Activated B cell treated with CpG ODN at 0.5 μM for 24 hours (primary cell): ENCODE measurements around the gene TRPC4. TPM values are rescaled to one million over a fixed set of nuclear protein-coding genes. Genes with fewer than 3 reads are reported as not detected.

Source experiments
- ATAC-seq: fragments of 200-7000 bp; cut with Tn5 transposase; one replicate; pipeline ENCODE4 v1.10.0; 2021; ENCODE audit warnings: low read depth, mild to moderate bottlenecking, moderate library complexity
- CTCF ChIA-PET: fragments of 350-600 bp; sonication (Branson Sonifier 250); formaldehyde crosslinking; loops from one replicate; lab custom pipeline; 2021; ENCODE audit warnings: antibody characterized with exemption; lab: Charles Lee
- POLR2A ChIA-PET: fragments of 350-600 bp; sonication (Branson Sonifier 250); formaldehyde crosslinking; loops from one replicate; lab custom pipeline; 2021; ENCODE audit warnings: antibody characterized with exemption; lab: Charles Lee
- DNase-seq: peaks from one replicate; pipeline ENCODE4 v3.0.0; 2022
- H3K27ac Mint-ChIP-seq: one replicate; pipeline ENCODE4 v1.8.0; 2020; ENCODE audit warnings: mixed read lengths
- H3K27me3 Mint-ChIP-seq: one replicate; pipeline ENCODE4 v1.8.0; 2021; ENCODE audit warnings: mixed read lengths
- H3K36me3 Mint-ChIP-seq: one replicate; pipeline ENCODE4 v1.8.0; 2021; ENCODE audit warnings: low read depth, mixed read lengths
- H3K4me1 Mint-ChIP-seq: one replicate; pipeline ENCODE4 v1.8.0; 2021; ENCODE audit warnings: mixed read lengths
- H3K4me3 Mint-ChIP-seq: one replicate; pipeline ENCODE4 v1.8.0; 2020; ENCODE audit warnings: mild to moderate bottlenecking, mixed read lengths
- H3K9me3 Mint-ChIP-seq: one replicate; pipeline ENCODE4 v1.8.0; 2020; ENCODE audit warnings: mixed read lengths
- CTCF ChIP-seq: fragments of 200-600 bp; IDR thresholded peaks from one replicate; pipeline ENCODE4 v1.8.0; 2022; ENCODE audit warnings: antibody characterized with exemption, mild to moderate bottlenecking
- intact Hi-C: fragments of 100-400 bp; cut with micrococcal nuclease; formaldehyde crosslinking; loops from one replicate; pipeline ENCODE4 v1.15.1; 2024
- total RNA-seq: library from RNA; stranded (reverse); gene quantifications from 2 replicates; pipeline ENCODE4 v1.2.3, GENCODE V29; 2022

TRPC4 gene
- total RNA-seq, 1 donor from 2014 or later, result not detected

GRCh38 chr13:37707739-37708500, 161.7 kb downstream of the TRPC4 start:
- peaks cover 2% of the 10 kb centered on the region for H3K9me3 Mint-ChIP-seq
- DNase-seq, result no peak
- no peaks in the 10 kb centered on the region for H3K27me3 Mint-ChIP-seq
- intact Hi-C loops, result no loop called here
- no peaks in the 10 kb centered on the region for H3K36me3 Mint-ChIP-seq
- no peak for ATAC-seq
- H3K4me3 Mint-ChIP-seq, result no peak overlapping the region
- POLR2A ChIA-PET, result no interaction called here
- TF ChIP-seq CTCF, result no peak
- CTCF ChIA-PET, result no interaction called here
- no peak overlapping the region for H3K27ac Mint-ChIP-seq
- H3K4me1 Mint-ChIP-seq, result no peaks in the 10 kb centered on the region

- H3K4me1 Mint-ChIP-seq, result no peaks in the 10 kb centered on the region
- intact Hi-C loops, result no loop called here
- TF ChIP-seq CTCF, result no peak
- DNase-seq (no peak), ATAC-seq (no peak)
- no peaks in the 10 kb centered on the region for H3K36me3 Mint-ChIP-seq
- H3K27me3 Mint-ChIP-seq, result no peaks in the 10 kb centered on the region
- H3K4me3 Mint-ChIP-seq, result no peak overlapping the region
- H3K27ac Mint-ChIP-seq, result no peak overlapping the region
- H3K9me3 Mint-ChIP-seq, result peaks cover 2% of the 10 kb centered on the region
- POLR2A ChIA-PET, result no interaction called here
- CTCF ChIA-PET, result no interaction called here
Observed at GRCh38 chr13:37706041-37706440, 163.5 kb downstream of the TRPC4 start.

- TF ChIP-seq CTCF, result no peak
- CTCF ChIA-PET, result no interaction called here
- POLR2A ChIA-PET, result no interaction called here
- H3K27me3 Mint-ChIP-seq, result no peaks in the 10 kb centered on the region
- no peaks in the 10 kb centered on the region for H3K36me3 Mint-ChIP-seq
- DNase-seq, result no peak
- no peaks in the 10 kb centered on the region for H3K4me1 Mint-ChIP-seq
- no peak overlapping the region for H3K27ac Mint-ChIP-seq
- peaks cover 2% of the 10 kb centered on the region for H3K9me3 Mint-ChIP-seq
- no peak overlapping the region for H3K4me3 Mint-ChIP-seq
- no peak for ATAC-seq
- intact Hi-C loops, result no loop called here
Observed at GRCh38 chr13:37701972-37702371, 167.6 kb downstream of the TRPC4 start.

- intact Hi-C loops, result no loop called here
- ATAC-seq (no peak), DNase-seq (no peak)
- Mint-ChIP-seq H3K27me3 (no peaks in the 10 kb centered on the region), H3K9me3 (no peaks in the 10 kb centered on the region), H3K27ac (no peak overlapping the region), H3K4me1 (no peaks in the 10 kb centered on the region), H3K36me3 (no peaks in the 10 kb centered on the region), H3K4me3 (no peak overlapping the region)
- ChIA-PET CTCF (no interaction called here), POLR2A (no interaction called here)
- TF ChIP-seq CTCF, result no peak
Observed at GRCh38 chr13:37701306-37701705, 168.3 kb downstream of the TRPC4 start.

- H3K27me3 Mint-ChIP-seq, result no peaks in the 10 kb centered on the region
- no peak overlapping the region for H3K4me3 Mint-ChIP-seq
- ChIA-PET POLR2A (no interaction called here), CTCF (no interaction called here)
- no peaks in the 10 kb centered on the region for H3K4me1 Mint-ChIP-seq
- H3K27ac Mint-ChIP-seq, result no peak overlapping the region
- DNase-seq (no peak), ATAC-seq (no peak)
- H3K9me3 Mint-ChIP-seq, result no peaks in the 10 kb centered on the region
- H3K36me3 Mint-ChIP-seq, result no peaks in the 10 kb centered on the region
- TF ChIP-seq CTCF, result no peak
- intact Hi-C loops, result no loop called here
Observed at GRCh38 chr13:37700887-37701286, 168.7 kb downstream of the TRPC4 start.
